DMS114 treated with DMSO at 0.1 percent for 48 hours (cell line): ENCODE measurements around the gene CELA2B.
"Not testable (repeated sequence)": the region's sequence is repeated elsewhere in the genome, so short reads cannot be mapped to it uniquely, and the experiment has no call there.

ENCODE experiments used
- DNase-seq: peaks from one replicate; lab custom pipeline; 2025; ENCODE audit not compliant: unreplicated experiment; lab: John Stamatoyannopoulos, UW

CELA2B gene

DNA sequence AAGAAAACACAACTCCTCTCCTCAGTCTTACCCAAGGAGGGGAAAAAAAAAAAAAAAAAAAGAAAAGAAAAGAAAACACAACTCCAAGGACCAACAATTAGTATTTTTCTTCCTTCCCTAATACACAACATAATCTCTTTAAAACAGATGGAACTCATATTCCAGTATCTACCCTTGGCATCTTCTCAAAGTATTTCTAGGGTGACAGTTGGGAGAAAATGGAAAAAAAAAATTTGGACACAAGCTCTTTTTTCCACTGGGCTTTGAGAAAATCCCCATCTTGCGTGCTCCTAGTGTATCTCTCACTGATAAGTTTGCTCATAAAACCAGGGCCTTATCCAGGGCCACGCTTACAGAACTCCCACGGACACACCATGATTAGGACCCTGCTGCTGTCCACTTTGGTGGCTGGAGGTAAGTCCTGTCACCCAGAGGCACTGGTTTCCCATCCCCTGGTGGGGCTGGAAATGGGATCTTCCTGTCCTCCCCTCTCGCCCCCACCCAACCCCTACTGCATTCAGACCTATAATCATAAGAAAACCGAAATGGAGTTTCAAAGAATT lies at the start of gene CELA2B:
TSS of gene CELA2B (plus strand) at position 353 of the 563 bp plus-strand sequence. CDS start at position 375, 22 bp downstream.
- no peak for DNase-seq

DNA sequence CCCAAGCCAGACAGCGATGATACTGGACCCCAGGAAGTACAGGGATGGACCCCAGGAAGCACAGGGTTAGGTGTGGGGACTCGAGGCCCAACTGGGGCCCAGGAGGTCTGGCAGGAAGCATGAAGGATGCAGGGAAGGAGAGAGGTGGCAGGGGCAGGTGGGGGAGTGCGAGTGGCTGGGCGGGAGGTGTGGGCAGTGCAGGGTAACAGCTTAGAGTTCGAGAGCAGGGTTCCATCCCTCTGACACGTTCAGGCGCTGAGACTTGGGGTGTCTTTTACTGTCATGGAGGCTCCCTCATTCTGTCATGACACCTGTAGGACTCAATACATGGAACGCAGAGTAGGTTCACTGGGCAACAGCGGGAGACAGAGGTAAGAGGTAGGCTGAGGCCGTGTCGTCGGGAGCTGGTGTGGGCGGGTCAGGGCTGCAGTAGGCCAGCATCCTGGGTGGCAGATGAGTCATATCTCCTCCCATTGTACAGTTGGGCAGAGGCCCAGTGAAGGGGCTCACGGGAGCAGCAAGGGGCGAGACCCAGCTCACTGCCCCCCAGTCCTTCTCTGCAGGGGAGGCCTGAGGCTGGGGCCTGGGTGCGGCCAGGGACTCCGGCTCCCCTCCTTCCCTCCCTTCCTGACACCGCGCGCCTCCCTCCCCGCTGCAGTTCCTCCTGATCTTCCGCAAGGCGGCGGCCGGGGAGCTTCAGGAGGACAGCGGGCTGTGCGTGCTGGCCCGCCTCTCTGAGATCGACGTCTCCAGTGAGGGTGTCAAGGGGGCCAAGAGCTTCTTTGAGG lies 49.2 kb upstream of the CELA2B start:
- no peak for DNase-seq

DNA sequence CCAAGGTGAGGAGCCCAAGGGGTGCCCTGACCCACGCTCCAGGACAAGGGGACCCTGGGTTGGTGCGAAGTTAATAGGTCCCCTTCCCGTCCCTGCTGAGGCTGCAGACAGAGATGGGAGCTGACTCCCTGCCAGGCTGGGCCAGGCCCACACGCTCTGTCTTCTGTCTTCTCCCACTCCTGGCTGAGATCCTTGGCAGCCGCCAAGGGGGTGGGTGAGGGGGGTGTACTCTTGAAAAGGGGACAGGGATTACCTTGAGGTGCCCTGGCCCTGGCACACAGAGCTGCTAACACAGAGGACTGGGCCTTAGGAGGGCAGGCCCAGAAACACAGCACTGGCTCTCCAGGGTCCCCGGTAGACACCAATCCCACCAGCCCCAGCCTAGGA lies 48.6 kb upstream of the CELA2B start:
- no peak for DNase-seq

DNA sequence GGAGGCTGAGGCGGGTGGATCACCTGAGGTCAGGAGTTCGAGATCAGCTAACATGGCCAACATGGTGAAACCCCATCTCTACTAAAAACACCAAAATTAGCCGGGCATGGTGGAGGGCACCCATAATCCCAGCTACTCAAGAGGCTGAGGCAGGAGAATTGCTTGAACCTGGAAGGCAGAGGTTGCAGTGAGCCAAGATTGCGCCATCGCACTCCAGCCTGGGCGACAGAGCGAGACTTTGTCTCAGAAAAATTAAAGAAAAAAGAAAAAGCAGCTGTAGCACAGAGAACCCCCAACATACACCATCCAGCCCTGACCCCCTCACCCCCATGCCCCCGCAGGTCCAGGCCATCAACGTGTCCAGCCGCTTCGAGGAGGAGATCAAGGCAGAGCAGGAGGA lies 47.7 kb upstream of the CELA2B start:
- DNase-seq, result not testable (repeated sequence)

DNA sequence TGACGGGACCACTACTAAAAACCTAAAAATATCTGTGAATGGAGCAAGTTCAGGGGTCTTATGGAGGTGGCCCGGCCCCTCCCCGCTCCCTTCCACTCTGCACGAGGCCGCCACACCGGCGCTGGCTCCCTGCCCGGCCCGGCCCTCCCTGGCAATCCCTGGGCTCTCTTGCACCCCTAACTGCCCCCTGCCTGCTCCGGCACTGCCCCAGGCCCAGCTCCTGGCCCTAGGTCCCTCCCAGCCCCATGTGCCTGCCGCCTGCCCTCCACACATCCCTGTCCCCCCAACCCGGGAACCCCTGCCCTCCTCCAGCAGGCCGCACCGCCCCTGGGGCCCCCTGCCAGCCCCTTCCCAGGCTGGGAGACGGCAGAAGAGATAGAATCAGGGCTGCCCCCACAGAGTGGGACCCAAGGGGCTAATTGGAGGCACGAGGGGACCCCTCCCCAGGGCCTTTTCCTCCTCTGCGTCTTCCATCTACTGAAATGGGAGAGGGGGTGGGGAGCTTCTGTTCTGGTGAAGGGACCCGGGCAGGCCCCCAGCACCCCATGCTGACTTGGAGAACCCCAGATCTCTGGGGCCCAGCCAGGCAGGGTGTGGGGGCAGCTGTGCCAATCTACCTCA lies 47.0 kb upstream of the CELA2B start:
- DNase-seq, result no peak

DNA sequence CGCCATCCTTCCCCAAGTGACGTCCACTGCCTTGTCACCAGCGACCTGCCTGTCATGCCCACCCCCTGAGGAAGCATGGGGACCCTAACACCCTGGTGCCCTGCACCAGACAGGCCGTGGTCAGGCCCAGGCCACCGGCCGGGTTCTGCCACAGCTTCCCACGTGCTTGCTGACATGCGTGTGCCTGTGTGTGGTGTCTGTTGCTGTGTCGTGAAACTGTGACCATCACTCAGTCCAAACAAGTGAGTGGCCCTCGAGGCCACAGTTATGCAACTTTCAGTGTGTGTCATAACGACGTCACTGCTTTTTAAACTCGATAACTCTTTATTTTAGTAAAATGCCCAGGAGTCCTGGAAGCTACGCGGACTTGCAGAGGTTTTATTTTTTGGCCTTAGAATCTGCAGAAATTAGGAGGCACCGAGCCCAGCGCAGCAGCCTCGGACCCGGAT lies 46.2 kb upstream of the CELA2B start:
- no peak for DNase-seq

DNA sequence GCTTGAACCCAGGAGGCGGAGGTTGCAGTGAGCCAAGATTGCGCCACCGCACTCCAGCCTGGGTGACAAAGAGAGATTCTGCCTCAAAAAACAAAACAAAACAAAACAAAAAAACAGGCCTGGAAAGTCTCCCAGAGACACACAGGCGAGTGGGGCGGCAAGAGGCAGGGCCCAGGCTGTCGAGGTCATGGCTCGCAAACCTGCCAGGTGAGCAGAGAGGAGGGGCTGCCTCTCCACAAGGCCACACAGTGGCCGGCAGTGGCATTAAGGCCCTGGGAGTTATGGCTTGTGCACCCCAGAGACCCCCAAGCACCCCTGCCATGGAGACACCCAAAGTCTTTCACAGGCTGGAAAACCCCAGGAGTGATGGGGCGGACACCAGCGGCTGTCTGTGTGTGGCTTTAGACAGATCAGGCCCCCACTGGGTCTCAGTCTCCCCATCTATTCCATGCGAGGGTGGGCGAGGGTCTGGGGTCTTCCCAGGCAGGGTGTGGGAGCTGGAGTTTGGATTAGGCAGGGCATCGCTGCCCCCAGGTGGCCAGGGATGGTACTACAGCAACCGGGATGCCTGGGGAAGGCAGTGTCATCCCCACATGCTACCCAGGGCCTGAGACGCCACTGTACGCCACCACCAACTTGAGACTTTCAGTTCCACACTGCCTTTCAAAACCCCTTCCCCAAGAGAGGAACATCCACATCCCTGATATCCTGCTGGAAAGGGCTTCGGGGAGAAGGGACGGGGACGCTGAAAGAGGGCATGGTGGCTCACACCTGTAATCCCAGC lies 44.9 kb upstream of the CELA2B start:
- peak; percentile 29 for DNase-seq

DNA sequence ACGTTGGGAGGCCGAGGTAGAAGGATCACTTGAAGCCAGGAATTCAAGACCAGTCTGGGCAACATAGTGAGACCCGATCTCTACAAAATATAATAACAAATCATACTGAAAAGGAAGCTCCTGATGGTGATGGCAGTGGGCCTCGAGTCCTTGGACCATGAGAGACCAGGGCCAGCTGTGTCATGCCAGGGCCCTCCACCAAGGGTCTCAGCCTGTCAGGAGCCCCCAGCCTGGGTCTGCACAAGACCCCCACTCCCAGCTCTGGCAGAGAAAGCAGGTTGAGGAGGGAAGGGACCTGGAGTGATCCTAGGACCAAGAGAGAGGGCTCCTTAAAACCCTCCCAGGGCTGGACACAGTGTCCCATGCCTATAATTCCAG lies 44.3 kb upstream of the CELA2B start:
- DNase-seq, result no peak

DNA sequence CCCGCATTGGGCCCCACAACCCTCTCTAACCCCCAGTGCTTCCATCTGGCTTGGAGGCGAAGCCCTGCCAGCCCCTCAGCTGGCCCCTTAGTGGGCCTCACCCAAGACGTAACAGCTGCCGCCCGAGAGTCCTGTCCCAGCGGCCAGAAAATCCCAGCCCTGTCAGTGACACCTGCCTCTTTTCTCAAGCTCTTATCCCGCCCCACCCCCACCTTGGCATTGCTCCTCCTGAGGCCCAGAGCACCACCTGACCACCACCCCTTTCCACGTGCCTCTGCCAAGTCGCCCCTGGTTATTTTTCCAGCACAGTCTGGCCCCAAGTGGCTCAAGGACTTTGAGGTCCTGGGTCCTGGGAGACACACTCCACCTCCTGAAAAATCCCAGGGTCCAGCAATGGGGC lies 43.6 kb upstream of the CELA2B start:
- no peak for DNase-seq

DNA sequence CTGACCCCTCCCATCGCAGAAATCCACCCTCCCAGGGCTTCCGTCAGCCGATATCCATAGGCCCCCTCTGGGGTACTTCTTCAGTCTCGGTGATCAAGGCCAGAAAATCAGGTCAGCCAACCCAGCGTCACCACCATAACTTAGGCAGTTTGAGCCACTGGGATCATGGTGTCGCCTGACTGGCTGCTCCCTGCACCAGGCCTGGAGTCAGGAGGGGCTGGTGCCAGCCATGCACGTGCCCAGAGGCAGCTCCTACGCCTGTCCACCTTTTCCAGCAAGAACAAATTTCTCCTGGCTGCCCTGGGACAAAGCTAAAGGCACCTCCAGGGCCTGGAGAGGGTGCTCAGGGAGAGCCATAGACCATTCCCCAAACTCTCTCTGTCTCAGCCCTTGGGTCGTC lies 42.4 kb upstream of the CELA2B start:
- DNase-seq, result no peak

DNA sequence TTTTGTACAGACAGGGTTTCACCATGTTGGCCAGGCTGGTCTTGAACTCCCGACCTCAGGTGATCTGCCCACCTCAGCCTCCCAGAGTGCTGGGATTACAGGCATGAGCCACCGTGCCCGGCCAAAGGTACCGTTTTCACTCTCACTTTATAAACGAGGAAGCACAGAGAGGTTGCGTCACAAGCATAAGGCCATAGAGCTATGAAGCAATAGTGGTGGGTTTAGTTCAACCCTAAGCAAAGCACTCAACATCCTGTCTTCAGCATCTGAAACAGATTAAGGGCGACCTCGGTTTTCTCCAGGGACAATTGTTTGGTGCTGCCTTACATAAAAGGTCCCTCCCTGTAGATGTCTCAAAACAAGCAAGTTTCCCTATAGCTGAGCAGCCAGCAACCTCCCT lies 41.2 kb upstream of the CELA2B start:
- not testable (repeated sequence) for DNase-seq

DNA sequence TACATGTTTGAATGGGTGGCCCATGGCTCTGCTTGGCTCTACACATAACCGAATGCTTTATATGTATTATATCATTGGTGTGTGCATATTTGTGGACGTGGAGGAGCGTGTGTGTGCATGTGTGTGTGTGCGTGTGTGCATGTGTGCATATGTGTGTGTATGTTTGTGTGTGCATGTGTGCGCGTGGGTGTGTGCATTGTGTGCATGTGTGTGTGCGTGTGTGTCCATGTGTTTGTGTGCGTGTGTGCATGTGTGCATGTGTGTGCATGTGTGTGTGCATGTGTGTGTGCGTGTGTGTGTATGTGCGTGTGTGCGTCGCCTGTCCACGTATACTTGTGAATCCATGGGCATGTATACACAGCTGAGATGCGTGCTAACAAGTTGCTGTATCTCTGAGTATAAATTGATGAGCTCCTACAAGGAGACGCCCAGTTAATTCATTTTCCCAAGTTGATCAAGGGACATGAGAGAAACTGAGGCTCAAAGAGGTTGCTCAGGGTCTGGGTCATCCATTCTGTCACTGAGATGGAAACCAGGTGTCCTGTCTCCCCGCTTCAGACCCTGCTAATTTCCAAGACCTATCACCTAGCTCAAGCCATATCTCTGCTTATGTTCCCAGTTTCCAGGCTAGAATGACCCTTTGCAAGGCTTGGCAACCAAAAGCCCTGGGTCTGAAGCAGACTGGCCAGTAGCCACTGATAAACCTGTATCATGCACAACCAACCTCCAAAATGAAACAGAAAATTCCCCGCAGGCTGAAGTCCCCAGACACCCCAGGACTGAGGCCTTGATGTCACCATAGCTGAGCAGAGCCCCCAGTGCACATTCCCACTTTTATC lies 40.4 kb upstream of the CELA2B start:
- DNase-seq, result no peak

DNA sequence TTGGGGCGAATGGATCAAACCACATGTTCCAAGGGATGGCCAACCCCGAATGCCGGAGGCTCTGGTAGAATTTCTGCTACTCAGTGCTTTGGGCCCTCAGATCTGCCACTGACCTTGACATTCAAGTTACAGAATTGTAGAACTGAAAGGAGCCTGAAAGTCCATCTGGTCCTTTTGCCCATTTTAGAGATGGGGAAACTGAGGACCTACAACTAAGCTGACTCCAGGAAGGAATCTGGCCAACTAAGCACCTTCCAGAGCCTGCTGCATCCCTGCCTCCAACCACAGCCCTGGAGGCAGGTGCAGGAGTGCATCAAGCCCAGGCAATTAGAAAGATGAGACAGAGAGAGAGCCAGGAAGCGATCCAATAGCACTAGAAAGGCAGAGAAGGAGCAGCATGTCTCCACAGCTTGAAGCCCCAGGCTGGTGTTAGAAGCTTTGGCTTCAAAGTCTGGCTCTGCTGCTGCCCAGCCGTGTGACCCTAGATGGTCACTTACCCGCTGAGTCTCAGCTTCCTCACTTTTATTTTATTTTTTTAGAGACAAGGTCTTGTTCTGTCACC lies 38.9 kb upstream of the CELA2B start:
- DNase-seq, result no peak

DNA sequence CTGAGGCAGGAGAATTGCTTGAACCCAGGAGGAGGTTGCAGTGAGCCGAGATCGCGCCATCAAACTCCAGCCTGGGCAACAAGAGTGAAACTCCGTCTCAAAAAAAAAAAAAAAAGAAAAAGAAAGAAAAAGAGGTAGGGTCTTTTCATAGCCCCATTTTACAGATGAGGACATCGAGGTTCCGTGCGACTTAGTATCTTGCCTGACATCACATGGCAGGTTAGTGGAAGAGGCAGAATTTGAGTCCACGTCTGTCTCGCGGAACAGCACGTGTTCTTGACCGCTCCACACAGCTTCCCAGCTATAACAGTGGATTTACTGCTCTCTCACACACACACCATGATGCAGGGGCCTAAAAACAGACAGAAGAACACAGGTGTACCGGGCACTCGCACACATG lies 36.6 kb upstream of the CELA2B start:
- no peak for DNase-seq

DNA sequence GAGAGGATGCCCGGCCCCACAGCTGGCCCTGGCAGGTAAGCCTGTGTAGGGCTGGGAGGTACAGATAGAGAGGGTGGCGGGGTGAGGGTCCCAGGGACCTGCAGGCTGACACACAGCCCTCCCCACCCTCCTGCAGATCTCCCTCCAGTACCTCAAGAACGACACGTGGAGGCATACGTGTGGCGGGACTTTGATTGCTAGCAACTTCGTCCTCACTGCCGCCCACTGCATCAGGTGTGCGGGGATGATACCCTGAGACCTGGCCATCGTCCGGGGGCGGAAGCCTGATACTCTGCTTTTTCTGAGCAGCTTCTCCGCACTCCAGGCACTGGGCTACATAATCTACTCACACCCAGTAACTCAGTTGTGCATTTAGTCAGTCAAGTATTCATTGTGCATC lies 35.5 kb upstream of the CELA2B start:
- DNase-seq, result no peak

DNA sequence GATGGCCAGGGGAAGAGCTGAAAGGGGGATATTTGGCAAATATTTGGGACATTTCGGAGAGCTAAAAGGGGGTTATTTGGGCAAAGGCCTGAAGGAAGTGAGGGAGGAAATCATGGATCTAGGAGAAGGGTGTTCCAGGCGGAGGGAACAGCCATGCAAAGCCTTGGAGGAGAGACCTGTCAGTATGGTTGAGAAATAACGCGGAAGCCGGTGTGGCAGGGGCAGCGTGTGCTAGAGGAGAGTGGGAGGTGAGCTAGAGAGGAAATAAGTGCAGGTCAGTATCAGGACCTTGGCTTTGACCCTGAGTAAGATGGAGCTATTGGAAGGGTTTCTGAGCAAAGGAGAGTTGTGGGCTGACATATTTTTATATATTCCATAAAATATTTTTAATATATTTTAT lies 34.7 kb upstream of the CELA2B start:
- DNase-seq, result no peak

DNA sequence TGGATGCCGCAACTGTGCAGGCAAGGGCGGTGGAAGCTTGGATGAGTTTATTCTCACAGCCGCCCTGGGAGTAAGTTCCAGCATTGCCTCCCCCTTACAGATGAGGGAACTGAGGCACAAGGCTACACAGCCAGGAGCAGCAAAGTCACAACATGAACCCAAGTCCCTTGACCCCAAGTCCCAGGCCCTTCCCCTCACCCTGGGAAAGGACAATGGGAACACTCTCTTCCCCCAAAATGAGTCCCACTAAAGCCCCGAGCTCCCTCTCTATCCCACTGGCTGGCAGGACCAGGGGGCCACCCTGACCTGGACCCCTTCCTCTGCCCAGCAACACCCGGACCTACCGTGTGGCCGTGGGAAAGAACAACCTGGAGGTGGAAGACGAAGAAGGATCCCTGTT lies 33.8 kb upstream of the CELA2B start:
- no peak for DNase-seq

DNA sequence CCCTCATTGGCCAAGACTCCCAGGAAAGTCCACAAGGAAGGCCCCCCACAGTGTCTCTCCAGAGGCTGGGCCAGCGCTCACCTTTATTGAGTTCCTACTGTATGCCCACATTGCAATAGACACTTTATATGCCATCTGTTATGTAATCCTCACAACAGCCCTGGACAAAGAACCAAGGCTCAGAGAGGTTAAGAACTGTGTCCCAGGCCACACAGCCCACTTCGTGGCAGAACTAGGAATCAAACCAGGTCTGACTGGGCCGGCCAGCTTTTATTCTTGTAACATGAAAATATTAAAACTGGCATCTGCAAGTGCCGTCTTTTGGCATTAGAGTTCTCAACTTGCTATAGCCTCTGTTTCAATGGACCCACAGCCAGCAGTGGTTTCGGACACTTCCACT lies 33.1 kb upstream of the CELA2B start:
- no peak for DNase-seq

DNA sequence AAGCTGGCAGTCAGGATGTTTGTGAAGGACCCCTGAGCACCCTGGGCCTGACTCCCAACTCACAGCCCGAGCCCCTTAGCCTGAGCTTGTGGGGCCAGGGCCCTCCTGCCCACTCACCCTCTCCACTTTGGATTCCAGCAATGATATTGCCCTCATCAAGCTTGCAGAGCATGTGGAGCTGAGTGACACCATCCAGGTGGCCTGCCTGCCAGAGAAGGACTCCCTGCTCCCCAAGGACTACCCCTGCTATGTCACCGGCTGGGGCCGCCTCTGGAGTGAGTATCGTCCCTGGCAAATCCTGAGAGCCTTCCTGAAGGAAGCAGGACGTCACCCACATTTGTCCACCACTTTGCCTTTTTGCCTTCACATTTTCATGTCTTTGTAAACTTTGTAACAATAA lies 32.6 kb upstream of the CELA2B start:
- no peak for DNase-seq
